ENCODE measurements around the gene DNAJC2.
"Not testable (repeated sequence)": the region's sequence is repeated elsewhere in the genome, so short reads cannot be mapped to it uniquely, and the experiment has no call there.

DNAJC2 gene

DNA sequence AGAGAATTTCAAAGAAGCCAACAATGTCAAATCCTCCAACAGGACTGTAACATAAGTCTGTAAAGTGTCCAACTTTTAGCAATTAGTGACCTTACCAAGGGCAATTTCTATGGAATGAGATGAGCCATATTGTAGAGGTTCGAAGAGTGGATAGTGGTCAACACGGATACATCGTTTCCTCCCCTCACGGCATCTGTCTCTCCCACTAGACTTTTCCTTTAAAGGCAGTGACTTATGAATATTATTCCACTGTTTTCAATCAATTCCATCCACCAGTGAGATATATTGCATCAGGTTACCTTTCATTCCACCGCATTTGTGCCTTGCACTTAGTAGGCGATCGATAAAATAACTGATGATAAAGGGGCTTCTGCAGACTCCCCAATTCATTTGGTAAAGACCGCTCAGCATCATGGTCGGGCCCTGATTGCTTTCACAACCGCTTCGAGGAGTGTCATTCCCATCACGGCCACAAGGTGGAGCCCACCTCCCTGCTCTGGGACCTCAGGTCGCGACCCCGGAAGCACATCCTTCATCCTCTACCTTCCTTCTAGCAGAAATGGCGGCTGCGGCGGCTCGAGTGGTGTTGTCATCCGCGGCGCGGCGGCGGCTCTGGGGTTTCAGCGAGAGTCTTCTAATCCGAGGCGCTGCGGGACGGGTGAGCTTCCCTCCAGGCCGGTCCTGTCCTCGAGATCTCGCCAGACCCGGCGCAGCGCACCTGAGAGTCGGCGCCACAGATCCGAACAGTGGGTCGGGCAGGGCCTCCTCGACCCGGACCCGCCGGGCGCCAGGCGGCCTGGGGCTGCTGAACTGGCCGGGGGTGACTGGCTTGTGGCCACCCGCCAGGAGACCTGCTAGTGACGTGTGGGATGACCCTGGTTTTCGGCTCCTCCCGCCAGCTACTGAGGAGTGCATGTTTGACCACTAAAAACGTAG is 47.4 kb downstream of the DNAJC2 start, which contains the start of gene PMPCB:
Gene PMPCB (plus strand): TSS at position 535 of the 936 bp plus-strand sequence. CDS start 25 bp downstream, at position 560.
- DNase-seq (ENCODE audit: low spot score) = peak; percentile 93
- TF ChIP-seq, protein P1, sequence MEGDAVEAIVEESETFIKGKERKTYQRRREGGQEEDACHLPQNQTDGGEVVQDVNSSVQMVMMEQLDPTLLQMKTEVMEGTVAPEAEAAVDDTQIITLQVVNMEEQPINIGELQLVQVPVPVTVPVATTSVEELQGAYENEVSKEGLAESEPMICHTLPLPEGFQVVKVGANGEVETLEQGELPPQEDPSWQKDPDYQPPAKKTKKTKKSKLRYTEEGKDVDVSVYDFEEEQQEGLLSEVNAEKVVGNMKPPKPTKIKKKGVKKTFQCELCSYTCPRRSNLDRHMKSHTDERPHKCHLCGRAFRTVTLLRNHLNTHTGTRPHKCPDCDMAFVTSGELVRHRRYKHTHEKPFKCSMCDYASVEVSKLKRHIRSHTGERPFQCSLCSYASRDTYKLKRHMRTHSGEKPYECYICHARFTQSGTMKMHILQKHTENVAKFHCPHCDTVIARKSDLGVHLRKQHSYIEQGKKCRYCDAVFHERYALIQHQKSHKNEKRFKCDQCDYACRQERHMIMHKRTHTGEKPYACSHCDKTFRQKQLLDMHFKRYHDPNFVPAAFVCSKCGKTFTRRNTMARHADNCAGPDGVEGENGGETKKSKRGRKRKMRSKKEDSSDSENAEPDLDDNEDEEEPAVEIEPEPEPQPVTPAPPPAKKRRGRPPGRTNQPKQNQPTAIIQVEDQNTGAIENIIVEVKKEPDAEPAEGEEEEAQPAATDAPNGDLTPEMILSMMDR (conservative IDR thresholded peaks at IDR 0.05; ENCODE audit: low read depth) = peak; percentile 98
- POLR2A ChIA-PET (ENCODE audit: low non-redundant PET) = no interaction called here
- CTCF ChIA-PET = interaction anchor here (0.6 to 0.8 kb wide), 7 partner anchors 46 to 1034 kb away, joined by 3 to 8 read pairs (median 3); no protein-coding TSS in a partner anchor
- H3K27ac ChIP-seq = peak within 1 kb of the TSS; percentile 76

DNA sequence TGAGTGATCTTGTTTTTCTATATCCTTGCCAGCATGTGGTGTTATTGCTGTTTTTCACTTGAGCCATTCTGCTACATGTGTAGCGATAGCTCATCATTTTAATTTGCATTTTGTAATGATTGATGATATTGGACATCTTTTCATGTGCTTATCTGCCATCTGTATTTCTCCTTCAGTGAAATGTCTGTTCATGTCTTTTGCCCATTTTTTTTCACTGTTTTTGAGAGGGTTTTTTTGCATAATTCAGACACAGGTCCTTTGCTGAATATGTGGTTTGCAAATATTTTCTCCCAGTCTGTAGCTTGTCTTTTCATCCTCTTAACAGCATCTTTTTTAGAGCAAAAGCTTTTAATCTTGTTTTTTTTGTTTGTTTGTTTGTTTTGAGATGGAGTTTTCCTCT is 51.0 kb downstream of the DNAJC2 start:
- POLR2A ChIA-PET (ENCODE audit: low non-redundant PET) = no interaction called here
- H3K27ac ChIP-seq = no peak overlapping the region
- no peak for DNase-seq (ENCODE audit: low spot score)
- CTCF ChIA-PET = no interaction called here
- TF ChIP-seq, protein P1 (conservative IDR thresholded peaks at IDR 0.05; ENCODE audit: low read depth) = no peak

DNA sequence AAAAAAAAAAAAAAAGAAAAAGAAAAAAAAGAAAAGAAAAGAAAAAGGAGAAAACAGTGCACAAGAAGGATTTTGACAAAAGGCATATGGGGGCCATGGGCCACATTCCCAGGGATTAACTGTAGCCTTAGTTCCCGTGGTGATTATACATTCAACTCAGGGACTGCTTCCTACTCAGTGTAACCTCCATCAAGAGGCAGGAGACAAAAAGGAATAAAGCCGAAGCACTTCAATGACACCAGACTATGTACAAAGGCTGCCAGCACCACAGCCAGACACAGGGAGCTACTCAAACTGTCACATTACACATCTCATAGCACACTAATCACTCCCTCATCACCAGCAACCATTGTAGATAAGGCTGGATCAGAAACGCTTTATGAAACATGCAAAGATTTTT is 52.4 kb downstream of the DNAJC2 start:
- no peak overlapping the region for H3K27ac ChIP-seq
- ChIA-PET CTCF (interaction anchor here (0.6 kb wide), 1 partner anchor 142 kb away, joined by 3 read pairs; no protein-coding TSS in a partner anchor), POLR2A (ENCODE audit: low non-redundant PET) (no interaction called here)
- no peak for DNase-seq (ENCODE audit: low spot score)
- TF ChIP-seq, protein P1 (conservative IDR thresholded peaks at IDR 0.05; ENCODE audit: low read depth) = no peak

DNA sequence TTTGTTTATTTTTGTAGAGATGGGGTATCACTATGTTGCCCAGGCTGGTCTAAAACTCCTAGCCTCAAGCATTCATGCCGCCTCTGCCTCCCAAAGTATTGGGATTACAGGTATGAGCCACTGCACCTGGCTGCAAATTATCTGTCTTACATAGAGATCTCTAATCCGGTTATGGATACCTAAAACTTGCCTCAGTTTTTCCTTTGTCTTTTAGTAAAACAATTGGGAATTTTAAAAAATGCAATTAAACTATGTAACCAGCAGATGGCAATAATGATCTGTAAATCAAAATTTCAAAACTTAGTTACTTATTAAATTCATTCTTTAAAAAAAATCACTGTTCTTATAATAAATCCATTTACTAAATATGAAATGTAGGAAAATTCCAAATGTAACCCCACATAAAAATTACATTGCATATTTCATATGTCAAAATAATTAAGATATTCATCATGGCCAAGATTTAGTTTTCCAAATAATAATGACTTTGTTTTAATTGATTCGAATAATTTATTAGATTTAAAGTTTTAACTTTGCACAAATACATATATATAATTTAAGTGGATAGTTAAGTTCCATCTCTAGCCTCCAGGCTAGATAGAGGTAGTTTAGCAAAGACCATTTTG is 61.7 kb downstream of the DNAJC2 start:
- DNase-seq (ENCODE audit: low spot score); CTCF ChIA-PET; POLR2A ChIA-PET (ENCODE audit: low non-redundant PET); H3K27ac ChIP-seq: not testable (repeated sequence)
- TF ChIP-seq, protein P1 (conservative IDR thresholded peaks at IDR 0.05; ENCODE audit: low read depth) = peak; percentile 33

DNA sequence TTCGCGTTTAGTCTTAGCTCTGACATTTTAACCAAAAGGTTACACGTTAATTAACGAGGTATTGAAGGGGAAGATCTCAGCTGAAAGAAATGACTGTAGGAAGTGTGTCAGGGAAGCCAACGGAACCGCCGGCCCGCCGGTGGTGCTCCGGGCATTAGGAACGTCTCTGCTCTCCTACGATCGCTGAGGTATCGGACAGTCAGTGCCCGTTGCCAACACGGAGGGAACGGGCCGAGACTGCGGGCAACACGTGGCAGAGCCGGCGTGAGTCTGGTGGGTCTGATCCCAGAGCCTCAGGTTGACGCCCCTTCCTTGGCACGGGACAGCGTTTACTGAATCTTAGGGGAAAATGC is 63.8 kb downstream of the DNAJC2 start:
- POLR2A ChIA-PET (ENCODE audit: low non-redundant PET); DNase-seq (ENCODE audit: low spot score); CTCF ChIA-PET: not testable (repeated sequence)
- peak overlapping the region; percentile 87 for H3K27ac ChIP-seq

DNA sequence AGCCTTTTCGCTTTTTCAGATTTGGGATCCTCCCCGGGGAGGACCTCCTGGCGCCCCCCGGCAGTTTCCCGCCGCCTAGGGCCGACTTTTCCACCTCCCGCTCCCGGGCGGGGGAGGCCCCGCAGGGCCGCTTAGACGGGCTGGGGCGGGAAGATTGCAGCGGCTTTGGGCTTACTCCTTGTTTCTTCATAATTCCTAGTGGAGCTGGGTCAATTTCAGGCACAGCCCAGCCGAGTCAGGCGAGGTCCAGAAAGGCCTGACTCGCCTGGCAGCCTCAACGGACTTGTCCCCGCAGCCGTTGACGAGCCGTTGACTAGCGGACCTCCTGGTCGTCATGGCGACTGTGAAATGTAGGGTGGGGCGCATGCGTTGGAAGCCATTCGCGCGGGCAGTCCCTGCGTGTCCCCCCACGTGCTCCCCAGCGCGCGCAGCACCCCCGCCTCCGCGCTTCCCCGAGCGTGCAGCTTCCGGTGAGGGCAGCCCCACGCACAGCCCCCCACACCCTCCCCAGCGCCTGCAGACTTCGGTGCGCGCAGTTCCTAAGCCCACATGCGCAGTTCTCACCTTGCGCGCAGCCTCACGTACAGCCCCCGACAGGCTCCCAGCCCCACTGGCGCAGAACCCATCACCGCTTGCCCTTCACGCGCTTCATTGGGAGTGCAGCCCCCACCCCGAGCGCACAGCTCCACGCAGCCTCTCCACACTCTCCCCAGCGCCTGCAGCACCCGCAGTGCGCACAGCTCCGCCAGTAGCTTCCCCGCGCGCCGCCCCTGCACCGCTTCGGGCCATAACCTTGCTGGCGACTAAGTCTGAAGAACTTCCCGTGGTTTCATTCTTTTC is 64.4 kb downstream of the DNAJC2 start:
- H3K27ac ChIP-seq = peak overlapping the region; percentile 87
- DNase-seq (ENCODE audit: low spot score); CTCF ChIA-PET; POLR2A ChIA-PET (ENCODE audit: low non-redundant PET): not testable (repeated sequence)

DNA sequence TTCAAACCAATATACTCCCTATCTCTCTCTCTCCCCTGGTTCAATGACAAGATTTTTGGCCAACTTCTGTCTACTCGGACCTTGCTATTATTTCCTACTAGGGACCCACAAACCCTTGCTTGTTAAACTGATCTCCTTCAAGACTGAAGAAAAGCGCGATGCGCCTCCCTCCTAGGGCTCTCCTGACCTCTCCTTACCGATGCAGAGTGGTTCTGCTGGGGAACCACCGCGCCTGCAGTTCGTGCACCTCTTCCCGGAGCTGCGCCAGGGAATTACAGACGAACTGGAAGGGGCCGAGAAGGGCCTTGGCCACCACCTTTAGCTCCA is 65.0 kb downstream of the DNAJC2 start:
- DNase-seq (ENCODE audit: low spot score); POLR2A ChIA-PET (ENCODE audit: low non-redundant PET); CTCF ChIA-PET: not testable (repeated sequence)
- peak overlapping the region; percentile 87 for H3K27ac ChIP-seq

DNA sequence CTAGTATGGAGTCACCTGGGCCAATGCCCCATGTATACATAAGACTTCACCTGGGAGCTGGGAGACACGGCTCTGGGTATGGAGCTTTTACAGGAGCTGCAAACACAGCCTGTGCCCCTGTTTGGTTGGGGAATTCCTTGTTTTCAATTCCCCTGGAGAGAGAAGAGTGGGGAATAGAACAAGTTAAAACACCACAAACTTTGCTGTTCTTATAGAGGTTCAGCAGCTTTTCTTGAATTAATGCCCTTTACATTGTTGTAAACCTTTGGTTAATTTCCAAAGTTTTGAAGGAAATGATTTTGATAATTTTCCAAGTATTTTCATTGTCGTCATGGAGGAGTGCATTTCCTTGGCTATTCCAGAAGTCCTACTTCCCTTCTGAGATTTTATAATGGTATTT is 66.4 kb downstream of the DNAJC2 start:
- H3K27ac ChIP-seq; POLR2A ChIA-PET (ENCODE audit: low non-redundant PET); DNase-seq (ENCODE audit: low spot score); CTCF ChIA-PET: not testable (repeated sequence)

DNA sequence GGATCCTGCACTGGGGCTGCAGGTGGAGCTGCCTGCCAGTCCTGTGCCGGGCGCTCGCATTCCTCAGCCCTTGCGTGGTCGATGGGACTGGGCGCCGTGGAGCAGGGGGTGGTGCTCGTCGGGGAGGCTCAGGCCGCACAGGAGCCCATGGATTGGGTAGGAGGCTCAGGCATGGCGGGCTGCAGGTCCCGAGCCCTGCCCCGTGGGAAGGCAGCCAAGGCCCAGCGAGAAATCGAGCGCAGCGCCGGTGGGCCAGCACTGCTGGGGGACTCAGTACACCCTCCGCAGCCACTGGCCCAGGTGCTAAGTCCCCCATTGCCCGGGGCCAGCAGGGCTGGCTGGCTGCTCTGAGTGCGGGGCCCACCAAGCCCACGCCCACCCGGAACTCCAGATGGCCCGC is 69.7 kb downstream of the DNAJC2 start:
- POLR2A ChIA-PET (ENCODE audit: low non-redundant PET); CTCF ChIA-PET; DNase-seq (ENCODE audit: low spot score); H3K27ac ChIP-seq: not testable (repeated sequence)

DNA sequence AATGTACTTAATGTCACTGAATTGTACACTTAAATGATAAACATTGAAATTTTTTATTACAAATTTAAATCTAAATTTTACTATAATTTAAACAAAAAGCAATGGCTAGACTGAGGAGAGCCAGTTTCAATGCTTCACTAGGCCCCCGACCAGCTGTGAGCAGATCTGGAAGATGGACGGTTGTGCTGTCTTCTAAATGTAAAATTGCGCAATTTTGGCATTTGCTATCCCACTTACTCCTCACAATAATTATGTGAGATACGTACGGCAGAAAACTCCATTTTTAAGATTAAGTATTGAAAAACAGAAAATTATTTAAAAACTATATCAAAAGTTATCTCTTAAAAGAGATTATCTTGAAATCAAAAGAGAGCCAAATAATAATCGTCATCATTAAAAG is 71.2 kb downstream of the DNAJC2 start:
- DNase-seq (ENCODE audit: low spot score); CTCF ChIA-PET; H3K27ac ChIP-seq; POLR2A ChIA-PET (ENCODE audit: low non-redundant PET): not testable (repeated sequence)

DNA sequence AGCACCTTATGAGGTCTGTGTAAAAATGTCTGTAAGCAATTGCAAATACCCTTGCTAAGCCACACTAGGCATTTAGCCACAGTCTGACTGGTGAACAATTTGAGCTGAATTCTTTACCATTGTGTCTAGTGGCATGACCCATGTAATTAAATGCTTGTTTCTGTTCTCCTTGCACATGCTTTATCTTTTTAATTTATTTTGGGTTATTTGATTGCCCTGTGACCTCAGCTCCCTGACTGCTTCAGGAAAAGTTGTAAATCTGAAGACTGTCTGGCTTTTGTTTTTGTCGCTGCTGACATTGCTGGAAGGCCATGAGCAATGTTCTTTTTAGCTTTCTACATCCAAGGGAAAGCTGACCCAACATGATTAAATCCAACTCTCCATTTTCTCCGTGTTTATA is 78.3 kb downstream of the DNAJC2 start:
- H3K27ac ChIP-seq; CTCF ChIA-PET; POLR2A ChIA-PET (ENCODE audit: low non-redundant PET); DNase-seq (ENCODE audit: low spot score): not testable (repeated sequence)

DNA sequence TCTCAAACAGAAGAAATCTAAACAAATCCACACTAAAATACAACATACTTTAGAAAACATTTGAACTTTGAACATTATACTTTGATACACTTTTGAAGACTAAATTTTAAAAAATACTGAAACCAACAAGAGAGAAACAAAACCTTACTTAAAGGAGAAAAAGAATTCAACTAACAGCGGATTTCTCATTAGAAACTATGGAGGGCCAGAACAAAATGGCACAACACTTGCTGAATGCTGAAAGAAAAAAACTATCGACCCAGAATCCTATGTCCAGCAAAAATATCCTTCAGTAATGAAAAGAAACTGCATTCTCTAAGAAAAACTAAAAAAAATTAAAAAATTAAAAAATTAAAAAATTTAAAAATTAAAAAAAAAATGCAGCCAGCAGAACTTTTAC is 80.5 kb downstream of the DNAJC2 start:
- DNase-seq (ENCODE audit: low spot score); CTCF ChIA-PET; POLR2A ChIA-PET (ENCODE audit: low non-redundant PET): not testable (repeated sequence)

More for the DNA sequence above, 80.5 kb downstream of the DNAJC2 start:
- not testable (repeated sequence) for H3K27ac ChIP-seq
